HCT116 (cell line): ENCODE data around the gene RREB1. TPM values are rescaled to one million over a fixed set of nuclear protein-coding genes. Genes with fewer than 3 reads are reported as not detected.

ENCODE experiments used
- ATAC-seq: fragments of 200-7000 bp; cut with Tn5 transposase; 2 replicates; pipeline ENCODE4 v1.9.1; 2020; ENCODE audit warnings: mild to moderate bottlenecking, moderate library complexity
- BruUV-seq: library from RNA; stranded (reverse); fragments of 400-500 nt; replicated peaks from 2 replicates; lab custom pipeline; 2021; lab: Mats Ljungman, UMichigan
- CTCF ChIA-PET: fragments of 300-600 bp; sonication (Branson Sonifier 250); formaldehyde crosslinking; loops from one replicate; lab custom pipeline; 2021; ENCODE audit warnings: antibody characterized with exemption; lab: Charles Lee
- POLR2A ChIA-PET: fragments of 300-600, 350-600 bp; sonication (Branson Sonifier 250); formaldehyde crosslinking; loops from one replicate; lab custom pipeline; 2021; ENCODE audit warnings: antibody characterized with exemption; lab: Charles Lee
- RAD21 ChIA-PET, 2 experiments: fragments of 300-600 bp; sonication (Branson Sonifier 250); formaldehyde crosslinking; loops; one replicate each; lab custom pipeline; 2023; ENCODE audit warnings: low total read pairs in 2 of 2; ENCODE audit not compliant: uncharacterized antibody in 2 of 2, unreplicated experiment in 2 of 2, low non-redundant PET in 1 of 2; lab: Charles Lee
- DNase-seq: peaks from one replicate; pipeline ENCODE4 v3.0.0-alpha.2; 2010; ENCODE audit warnings: low read depth, low spot score
- H2AFZ ChIP-seq: fragments of 200-600 bp; shearing (Covaris generic), sonication (generic); 2 replicates; pipeline ENCODE4 v1.6.1; 2017; ENCODE audit warnings: low read depth, mixed run types, mixed read lengths, antibody characterized with exemption, low read length; ENCODE audit not compliant: poor library complexity, severe bottlenecking
- H3K27ac ChIP-seq: 2 replicates; pipeline ENCODE4 v1.5.1; 2012; ENCODE audit warnings: low read depth, low read length
- H3K27me3 ChIP-seq: fragments of 200-600 bp; sonication (generic); 2 replicates; pipeline ENCODE4 v1.6.1; 2016; ENCODE audit warnings: mixed run types, low read length, mixed read lengths; ENCODE audit not compliant: insufficient read depth
- H3K36me3 ChIP-seq, 2 experiments: fragments of 200-500 bp in 1 of 2; fragments of 200-600 bp in 1 of 2; sonication (Bioruptor generic) in 1 of 2; sonication (generic) in 1 of 2; 2 replicates each; pipeline versions ENCODE4 v1.5.1 to v1.6.1; 2014 to 2016; ENCODE audit warnings: low read length in 2 of 2, inconsistent platforms in 1 of 2, mixed read lengths in 1 of 2, mixed run types in 1 of 2; ENCODE audit not compliant: insufficient read depth in 2 of 2, control insufficient read depth in 1 of 2
- H3K4me1 ChIP-seq, 2 experiments: fragments of 200-600 bp in 1 of 2; sonication (generic) in 1 of 2; 2 replicates each; pipeline versions ENCODE4 v1.5.1 to v1.6.1; 2012 to 2017; ENCODE audit warnings: low read length in 2 of 2, inconsistent platforms in 1 of 2, mild to moderate bottlenecking in 1 of 2, mixed read lengths in 1 of 2, mixed run types in 1 of 2, moderate library complexity in 1 of 2; ENCODE audit not compliant: insufficient read depth in 2 of 2, control insufficient read depth in 1 of 2
- H3K4me2 ChIP-seq: fragments of 200-600 bp; sonication (generic); 2 replicates; pipeline ENCODE4 v1.6.1; 2017; ENCODE audit warnings: mixed run types, low read length, mixed read lengths
- H3K4me3 ChIP-seq, 2 experiments: fragments of 200-600 bp in 1 of 2; sonication (generic) in 1 of 2; replicated peaks in 1 of 2; 2 replicates each; pipeline ENCODE4 v1.5.1; 2011 to 2016; ENCODE audit warnings: low read length in 2 of 2, control low read depth in 1 of 2, low read depth in 1 of 2, mild to moderate bottlenecking in 1 of 2, mixed read lengths in 1 of 2, mixed run types in 1 of 2
- H3K79me2 ChIP-seq: fragments of 200-600 bp; sonication (generic); 2 replicates; pipeline ENCODE4 v1.6.1; 2017; ENCODE audit warnings: mild to moderate bottlenecking, mixed run types, low read length, moderate library complexity, mixed read lengths; ENCODE audit not compliant: insufficient read depth
- H3K9ac ChIP-seq: fragments of 200-600 bp; sonication (generic); 2 replicates; pipeline ENCODE4 v1.6.1; 2016; ENCODE audit warnings: low read length, mixed read lengths
- H3K9me2 ChIP-seq: fragments of 200-600 bp; sonication (generic), shearing (Covaris generic); 2 replicates; pipeline ENCODE4 v1.6.1; 2017; ENCODE audit warnings: mixed run types, mild to moderate bottlenecking, moderate library complexity; ENCODE audit not compliant: insufficient read depth
- H3K9me3 ChIP-seq, 2 experiments: fragments of 200-500 bp in 1 of 2; fragments of 200-600 bp in 1 of 2; sonication (Bioruptor generic) in 1 of 2; sonication (generic) in 1 of 2; 2 replicates each; pipeline ENCODE4 v1.6.1; 2014 to 2017; ENCODE audit warnings: low read length in 2 of 2, mixed read lengths in 2 of 2, inconsistent platforms in 1 of 2, low read depth in 1 of 2, mild to moderate bottlenecking in 1 of 2, mixed run types in 1 of 2, moderate library complexity in 1 of 2; ENCODE audit not compliant: control insufficient read depth in 1 of 2, insufficient read depth in 1 of 2
- H4K20me1 ChIP-seq: fragments of 200-600 bp; sonication (generic), shearing (Covaris generic); 2 replicates; pipeline ENCODE4 v1.6.1; 2017; ENCODE audit warnings: mixed run types, mild to moderate bottlenecking, moderate library complexity; ENCODE audit not compliant: insufficient read depth
- ATF3 ChIP-seq: IDR thresholded peaks from 2 replicates; pipeline ENCODE4 v1.6.1; 2012
- CEBPB ChIP-seq: IDR thresholded peaks from 2 replicates; pipeline ENCODE4 v1.6.1; 2012; ENCODE audit warnings: low read depth
- ELF1 ChIP-seq: IDR thresholded peaks from 2 replicates; pipeline ENCODE4 v1.6.1; 2012; ENCODE audit warnings: low read depth, borderline replicate concordance
- EZH2phosphoT487 ChIP-seq: fragments of 200-600 bp; IDR thresholded peaks from 2 replicates; pipeline ENCODE4 v1.6.1; 2018; ENCODE audit warnings: antibody characterized with exemption, borderline replicate concordance
- JUND ChIP-seq: IDR thresholded peaks from 2 replicates; pipeline ENCODE4 v1.6.1; 2012
- POLR2A ChIP-seq: IDR thresholded peaks from 2 replicates; pipeline ENCODE4 v1.7.0; 2011; ENCODE audit warnings: borderline replicate concordance; ENCODE audit not compliant: insufficient read depth, insufficient read length; ENCODE audit errors: extremely low read depth
- POLR2AphosphoS5 ChIP-seq: IDR thresholded peaks from 2 replicates; pipeline ENCODE4 v1.6.1; 2011; ENCODE audit warnings: mild to moderate bottlenecking, low read depth, low read length, moderate library complexity
- RAD21 ChIP-seq: IDR thresholded peaks from 2 replicates; pipeline ENCODE4 v1.6.1; 2012; ENCODE audit warnings: low read depth, mild to moderate bottlenecking
- SIN3A ChIP-seq: IDR thresholded peaks from 2 replicates; pipeline ENCODE4 v1.6.1; 2012; ENCODE audit warnings: low read depth
- SP1 ChIP-seq: IDR thresholded peaks from 2 replicates; pipeline ENCODE4 v1.6.1; 2012; ENCODE audit warnings: low read depth
- SRF ChIP-seq: IDR thresholded peaks from 2 replicates; pipeline ENCODE4 v1.6.1; 2012; ENCODE audit warnings: low read depth
- YY1 ChIP-seq: IDR thresholded peaks from 2 replicates; pipeline ENCODE4 v1.6.1; 2011; ENCODE audit warnings: low read length, low read depth, moderate library complexity, mild to moderate bottlenecking; ENCODE audit not compliant: insufficient replicate concordance; ENCODE audit errors: extremely low read depth
- ZBTB33 ChIP-seq: IDR thresholded peaks from 2 replicates; pipeline ENCODE4 v1.6.1; 2011; ENCODE audit warnings: mild to moderate bottlenecking, low read length, moderate library complexity; ENCODE audit not compliant: insufficient replicate concordance; ENCODE audit errors: extremely low read depth
- ZFX ChIP-seq: fragments of 450-650 bp; IDR thresholded peaks from 2 replicates; pipeline ENCODE4 v1.6.1; 2017
- ZNF274 ChIP-seq: fragments of 200-500 bp; sonication (Bioruptor generic); IDR thresholded peaks from 2 replicates; pipeline ENCODE4 v1.6.1; 2014; ENCODE audit warnings: mild to moderate bottlenecking, low read depth, low read length, inconsistent platforms
- intact Hi-C: fragments of 100-400 bp; cut with micrococcal nuclease; formaldehyde crosslinking; loops from 2 replicates; pipeline ENCODE4 v1.10.0; 2022
- total RNA-seq: library from RNA; stranded (reverse); gene quantifications from one replicate; pipeline ENCODE4 v1.2.1, GENCODE V29; 2021; ENCODE audit not compliant: unreplicated experiment
- TF ChIP-seq, protein P1 (sequence below), 3 experiments: fragments of 200-600 bp in 1 of 3; sonication (generic) in 1 of 3; IDR thresholded peaks in 2 of 3; conservative IDR thresholded peaks in 1 of 3; 2 replicates each; pipeline ENCODE4 v1.5.1; 2012 to 2017; ENCODE audit warnings: low read depth in 2 of 3, low read length in 2 of 3, antibody characterized with exemption in 1 of 3, borderline replicate concordance in 1 of 3, control low read depth in 1 of 3, mild to moderate bottlenecking in 1 of 3, mixed read lengths in 1 of 3, mixed run types in 1 of 3, moderate library complexity in 1 of 3; ENCODE audit not compliant: insufficient read depth in 1 of 3
- TF ChIP-seq, protein P2 (sequence below): IDR thresholded peaks from 2 replicates; pipeline ENCODE4 v1.6.1; 2012

Gene RREB1
- total RNA-seq, 1 experiment from 2014 or later, result 47.9 TPM

DNA sequence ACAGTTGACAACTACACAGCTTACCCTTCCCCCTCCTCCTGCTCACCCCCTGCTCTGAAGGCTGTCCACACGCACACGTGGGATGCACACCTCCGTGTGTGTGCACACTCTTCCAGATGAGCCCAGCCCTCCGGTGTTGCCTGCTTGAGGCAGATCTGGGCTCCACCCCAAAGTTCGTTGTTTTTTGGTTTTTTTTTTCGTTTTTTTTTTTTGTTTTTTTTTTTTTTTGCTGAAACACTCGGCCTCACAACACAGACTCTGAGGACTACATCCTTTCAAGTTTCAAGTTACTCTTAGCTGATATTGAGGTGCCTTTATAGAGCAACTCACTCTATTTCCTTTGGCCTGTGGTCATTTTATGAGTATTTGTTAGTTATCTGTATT is 88.2 kb downstream of the RREB1 start:
- no peaks in the 10 kb centered on the region for H3K9me2 ChIP-seq
- ChIA-PET RAD21 (no interaction called here), POLR2A (no interaction called here), CTCF (no interaction called here)
- DNase-seq (no peak), ATAC-seq (no peak)
- H3K79me2 ChIP-seq, result peaks cover 3% of the 10 kb centered on the region; the same call in 1 of the 2 replicates
- H3K4me3 ChIP-seq, result no peak overlapping the region
- no peak overlapping the region for H3K27ac ChIP-seq
- no peak overlapping the region for H3K4me2 ChIP-seq
- BruUV-seq, result no TSS peak
- no peak overlapping the region for H3K9ac ChIP-seq
- TF ChIP-seq SRF (no peak), POLR2AphosphoS5 (no peak), ZNF274 (no peak), ZBTB33 (no peak), SIN3A (no peak), ATF3 (no peak), SP1 (no peak), CEBPB (no peak), POLR2A (no peak), RAD21 (no peak), ZFX (no peak), ELF1 (no peak), JUND (no peak), EZH2phosphoT487 (no peak), YY1 (no peak)
- TF ChIP-seq, protein P1, sequence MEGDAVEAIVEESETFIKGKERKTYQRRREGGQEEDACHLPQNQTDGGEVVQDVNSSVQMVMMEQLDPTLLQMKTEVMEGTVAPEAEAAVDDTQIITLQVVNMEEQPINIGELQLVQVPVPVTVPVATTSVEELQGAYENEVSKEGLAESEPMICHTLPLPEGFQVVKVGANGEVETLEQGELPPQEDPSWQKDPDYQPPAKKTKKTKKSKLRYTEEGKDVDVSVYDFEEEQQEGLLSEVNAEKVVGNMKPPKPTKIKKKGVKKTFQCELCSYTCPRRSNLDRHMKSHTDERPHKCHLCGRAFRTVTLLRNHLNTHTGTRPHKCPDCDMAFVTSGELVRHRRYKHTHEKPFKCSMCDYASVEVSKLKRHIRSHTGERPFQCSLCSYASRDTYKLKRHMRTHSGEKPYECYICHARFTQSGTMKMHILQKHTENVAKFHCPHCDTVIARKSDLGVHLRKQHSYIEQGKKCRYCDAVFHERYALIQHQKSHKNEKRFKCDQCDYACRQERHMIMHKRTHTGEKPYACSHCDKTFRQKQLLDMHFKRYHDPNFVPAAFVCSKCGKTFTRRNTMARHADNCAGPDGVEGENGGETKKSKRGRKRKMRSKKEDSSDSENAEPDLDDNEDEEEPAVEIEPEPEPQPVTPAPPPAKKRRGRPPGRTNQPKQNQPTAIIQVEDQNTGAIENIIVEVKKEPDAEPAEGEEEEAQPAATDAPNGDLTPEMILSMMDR (IDR thresholded peaks at IDR 0.05 in 2 of 3, conservative IDR thresholded peaks at IDR 0.05 in 1 of 3; ENCODE audit: borderline replicate concordance in 1 of 3, insufficient read depth in 1 of 3, low read depth in 2 of 3, low read length in 2 of 3), result no peak
- TF ChIP-seq, protein P2, sequence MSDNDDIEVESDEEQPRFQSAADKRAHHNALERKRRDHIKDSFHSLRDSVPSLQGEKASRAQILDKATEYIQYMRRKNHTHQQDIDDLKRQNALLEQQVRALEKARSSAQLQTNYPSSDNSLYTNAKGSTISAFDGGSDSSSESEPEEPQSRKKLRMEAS, result no peak
- H2AFZ ChIP-seq, result no peak overlapping the region
- H3K27me3 ChIP-seq, result no peaks in the 10 kb centered on the region
- no peaks in the 10 kb centered on the region; a peak in 1 of 4 replicates for H3K4me1 ChIP-seq
- H3K9me3 ChIP-seq, result no peaks in the 10 kb centered on the region
- intact Hi-C loops, result no loop called here
- no peaks in the 10 kb centered on the region for H3K36me3 ChIP-seq
- no peaks in the 10 kb centered on the region for H4K20me1 ChIP-seq
